Measurements from ENCODE around the gene MLH1. TPM values are rescaled to one million over a fixed set of nuclear protein-coding genes. Genes with fewer than 3 reads are reported as not detected.

The MLH1 gene
- total RNA-seq, 1 experiment from 2014 or later: 28.5 TPM

DNA sequence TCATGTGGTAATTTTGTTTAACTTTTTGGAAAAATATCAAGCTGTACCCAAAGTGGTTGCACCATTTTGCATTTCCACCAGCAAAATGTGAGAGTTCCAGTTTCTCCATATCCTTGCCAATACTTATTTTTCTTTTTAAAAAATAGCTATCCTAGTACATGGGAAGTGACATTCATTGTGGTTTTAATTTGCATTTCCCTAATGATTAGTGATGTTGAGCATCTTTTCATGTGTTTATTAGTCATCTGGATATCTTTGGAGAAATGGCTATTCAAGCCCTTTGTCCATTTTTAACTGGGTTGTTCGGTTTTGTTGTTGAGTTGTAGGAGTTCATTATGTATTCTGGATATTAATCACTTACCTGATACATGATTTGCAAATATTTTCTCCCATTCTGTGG, 29.0 kb upstream of the MLH1 start:
- ChIA-PET CTCF (no interaction called here), POLR2A (no interaction called here)
- no peak for ATAC-seq
- DNase-seq (ENCODE audit: low read depth, low spot score): no peak
- no peaks in the 10 kb centered on the region for H3K4me1 ChIP-seq (ENCODE audit: control insufficient read depth, insufficient read depth, low read length)
- no peak overlapping the region for H3K4me3 ChIP-seq (ENCODE audit: low read depth in 2 of 2, low read length in 2 of 2)
- no peaks in the 10 kb centered on the region for H3K9me3 ChIP-seq (ENCODE audit: control insufficient read depth, insufficient read depth, low read depth, low read length)
- no peak for TF ChIP-seq REST (IDR thresholded peaks at IDR 0.05; ENCODE audit: insufficient read depth in 1 of 2, low read depth in 2 of 2, low read length in 1 of 2)
- no peak for TF ChIP-seq TCF7L2 (IDR thresholded peaks at IDR 0.05; ENCODE audit: low read depth, low read length)
- no peak for TF ChIP-seq CTCF (IDR thresholded peaks at IDR 0.05)
- no peak for TF ChIP-seq SIN3A (IDR thresholded peaks at IDR 0.05; ENCODE audit: borderline replicate concordance, insufficient read depth, low read depth, low read length)
- TF ChIP-seq POLR2AphosphoS5 (IDR thresholded peaks at IDR 0.05; ENCODE audit: low read depth, low read length): no peak
- in situ Hi-C loops (cut with HindIII; ENCODE audit: low pct_unique_long_range_greater_than_20kb, low sequenced_read_pairs): no loop called here
- BruUV-seq (replicated peaks): no TSS peak
- H3K36me3 ChIP-seq (ENCODE audit: control insufficient read depth, insufficient read depth, low read length): no peaks in the 10 kb centered on the region
- no peaks in the 10 kb centered on the region for H3K27me3 ChIP-seq (ENCODE audit: control insufficient read depth, insufficient read depth, low read length)
- intact Hi-C loops (cut with micrococcal nuclease; ENCODE audit: unreplicated experiment): no loop called here
- no peak overlapping the region for H3K27ac ChIP-seq (ENCODE audit: low read length)

DNA sequence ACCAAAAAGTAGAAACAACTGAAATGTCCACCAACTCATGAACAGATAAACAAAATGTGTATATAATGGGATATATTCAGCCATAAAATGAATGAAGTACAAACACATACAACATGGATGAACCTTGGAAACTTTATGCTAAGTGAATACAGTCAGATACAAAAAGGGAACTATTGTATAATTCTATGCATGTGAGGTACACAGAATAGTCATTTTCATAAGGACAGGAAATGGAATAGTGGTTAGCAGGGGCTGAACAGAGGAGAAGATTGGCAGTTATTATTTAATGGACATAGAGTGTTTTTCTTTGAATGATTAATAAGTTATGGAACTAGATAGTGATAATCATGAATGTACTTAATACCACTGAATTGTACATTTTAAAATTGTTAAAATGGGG, 28.5 kb upstream of the MLH1 start:
- Histone ChIP-seq H3K27ac (ENCODE audit: low read length) (no peak overlapping the region), H3K27me3 (ENCODE audit: control insufficient read depth, insufficient read depth, low read length) (no peaks in the 10 kb centered on the region), H3K4me1 (ENCODE audit: control insufficient read depth, insufficient read depth, low read length) (no peaks in the 10 kb centered on the region), H3K36me3 (ENCODE audit: control insufficient read depth, insufficient read depth, low read length) (no peaks in the 10 kb centered on the region), H3K9me3 (ENCODE audit: control insufficient read depth, insufficient read depth, low read depth, low read length) (no peaks in the 10 kb centered on the region), H3K4me3 (ENCODE audit: low read depth in 2 of 2, low read length in 2 of 2) (no peak overlapping the region)
- ATAC-seq (no peak), DNase-seq (ENCODE audit: low read depth, low spot score) (no peak)
- in situ Hi-C loops (cut with HindIII; ENCODE audit: low pct_unique_long_range_greater_than_20kb, low sequenced_read_pairs): no loop called here
- TF ChIP-seq TCF7L2 (IDR thresholded peaks at IDR 0.05; ENCODE audit: low read depth, low read length) (no peak), SIN3A (IDR thresholded peaks at IDR 0.05; ENCODE audit: borderline replicate concordance, insufficient read depth, low read depth, low read length) (no peak), CTCF (IDR thresholded peaks at IDR 0.05) (no peak), REST (IDR thresholded peaks at IDR 0.05; ENCODE audit: insufficient read depth in 1 of 2, low read depth in 2 of 2, low read length in 1 of 2) (no peak), POLR2AphosphoS5 (IDR thresholded peaks at IDR 0.05; ENCODE audit: low read depth, low read length) (no peak)
- ChIA-PET POLR2A (no interaction called here), CTCF (no interaction called here)
- no TSS peak for BruUV-seq (replicated peaks)
- intact Hi-C loops (cut with micrococcal nuclease; ENCODE audit: unreplicated experiment): no loop called here
